CD4-positive, alpha-beta T cell treated with Interferon gamma for 1 hour (primary cell): ENCODE results near the gene TCP1.
A peak's percentile ranks its signal among the peaks of the same experiment; 100 is the strongest.
"Not testable (repeated sequence)": the region's sequence is repeated elsewhere in the genome, so short reads cannot be mapped to it uniquely, and the experiment has no call there.

Experiments
- DNase-seq: peaks from one replicate; pipeline ENCODE4 v3.0.0-alpha.2; 2020

Gene TCP1

GRCh38 chr6:159769470-159769869 is 19.9 kb downstream of the TCP1 start:
- no peak for DNase-seq

- no peak for DNase-seq
These were observed 22.5 kb downstream of the TCP1 start for GRCh38 chr6:159766906-159767305.

- peak; percentile 50 for DNase-seq
These were observed 26.6 kb downstream of the TCP1 start for GRCh38 chr6:159762681-159763293.

GRCh38 chr6:159761873-159762680 is 27.3 kb downstream of the TCP1 start, which contains the start of gene ACAT2:
TSS of gene ACAT2 (plus strand) at chr6:159762045. CDS start at chr6:159762088, 43 bp downstream.
- DNase-seq: peak; percentile 94

GRCh38 chr6:159761129-159761872 is 28.1 kb downstream of the TCP1 start:
- no peak for DNase-seq

- no peak for DNase-seq
These were observed 28.8 kb downstream of the TCP1 start for GRCh38 chr6:159760602-159761057.

- no peak for DNase-seq
These were observed 29.8 kb downstream of the TCP1 start for GRCh38 chr6:159759645-159760044.

GRCh38 chr6:159758031-159759001 is 31.1 kb downstream of the TCP1 start:
- DNase-seq: no peak

- no peak for DNase-seq
These were observed 32.9 kb downstream of the TCP1 start for GRCh38 chr6:159756508-159756907.

- DNase-seq: no peak
These were observed 34.2 kb downstream of the TCP1 start for GRCh38 chr6:159754959-159755914.

GRCh38 chr6:159754401-159754800 is 35.0 kb downstream of the TCP1 start:
- DNase-seq: no peak

- no peak for DNase-seq
These were observed 36.1 kb downstream of the TCP1 start for GRCh38 chr6:159753081-159753872.

- no peak for DNase-seq
These were observed 38.0 kb downstream of the TCP1 start for GRCh38 chr6:159751448-159751847.

GRCh38 chr6:159748127-159748526 is 41.3 kb downstream of the TCP1 start:
- not testable (repeated sequence) for DNase-seq

- no peak for DNase-seq
These were observed 42.6 kb downstream of the TCP1 start for GRCh38 chr6:159746759-159747158.

- no peak for DNase-seq
These were observed 44.3 kb downstream of the TCP1 start for GRCh38 chr6:159745081-159745480.

- DNase-seq: no peak
These were observed 47.2 kb downstream of the TCP1 start for GRCh38 chr6:159742165-159742564.

- DNase-seq: no peak
These were observed 50.1 kb downstream of the TCP1 start for GRCh38 chr6:159739341-159739740.

GRCh38 chr6:159736908-159737307 is 52.5 kb downstream of the TCP1 start:
- DNase-seq: no peak

- DNase-seq: not testable (repeated sequence)
These were observed 56.0 kb downstream of the TCP1 start for GRCh38 chr6:159733395-159733794.
